ENCODE data around the gene CLIP3.

GRCh38 chr19:35991731-35992450 is 40.8 kb downstream of the CLIP3 start:
- no peak for TF ChIP-seq CTCF (IDR thresholded peaks at IDR 0.05)
- no peak for TF ChIP-seq POLR2A (IDR thresholded peaks at IDR 0.05)
